ENCODE data around the gene CWC27. TPM values are rescaled to one million over a fixed set of nuclear protein-coding genes. Genes with fewer than 3 reads are reported as not detected.

Gene CWC27
- total RNA-seq = 19.2 TPM

GRCh38 chr5:64768358-64769312 is at the start of gene CWC27, which contains the start of gene SREK1IP1:
CWC27 (plus strand) TSS chr5:64768930; CDS start chr5:64769147, 217 bp downstream.
SREK1IP1 (minus strand) TSS chr5:64768691; CDS start chr5:64768517, 174 bp downstream.
- intact Hi-C loops (cut with DNase I) = no loop called here
- Histone ChIP-seq H3K27ac (peak within 1 kb of the TSS; percentile 84), H3K27me3 (no peaks in the 10 kb centered on the region), H3K9me3 (no peaks in the 10 kb centered on the region), H3K36me3 (no peaks in the 10 kb centered on the region), H3K4me1 (peaks cover 53% of the 10 kb centered on the region), H3K4me3 (peak within 1 kb of the TSS; percentile 63 to 70)
- DNase-seq (ENCODE audit: extremely low spot score in 2 of 2) = peak in 1 of 2 donors; percentile 87
- TF ChIP-seq POLR2A (IDR thresholded peaks at IDR 0.05) (peak in 1 of 2 donors; percentile 21), CTCF (IDR thresholded peaks at IDR 0.05) (no peak), POLR2AphosphoS5 (IDR thresholded peaks at IDR 0.05; ENCODE audit: insufficient read depth in 1 of 2, low read depth in 1 of 2) (peak; percentile 88 to 96)

GRCh38 chr5:64722588-64722987 is 46.1 kb upstream of the CWC27 start:
- peaks cover 0 to 17% of the 10 kb centered on the region in 2 donors for H3K36me3 ChIP-seq
- intact Hi-C loops (cut with DNase I) = no loop called here
- no peak for TF ChIP-seq POLR2A (IDR thresholded peaks at IDR 0.05)
- TF ChIP-seq CTCF (IDR thresholded peaks at IDR 0.05) = no peak
- TF ChIP-seq POLR2AphosphoS5 (IDR thresholded peaks at IDR 0.05; ENCODE audit: insufficient read depth in 1 of 2, low read depth in 1 of 2) = no peak

GRCh38 chr5:64727150-64727549 is 41.6 kb upstream of the CWC27 start:
- Histone ChIP-seq H3K4me3 (no peak overlapping the region), H3K4me1 (no peaks in the 10 kb centered on the region), H3K27me3 (no peaks in the 10 kb centered on the region), H3K27ac (no peak overlapping the region), H3K36me3 (peaks cover 0 to 17% of the 10 kb centered on the region in 2 donors), H3K9me3 (no peaks in the 10 kb centered on the region)
- intact Hi-C loops (cut with DNase I) = no loop called here
- TF ChIP-seq CTCF (IDR thresholded peaks at IDR 0.05) (no peak), POLR2A (IDR thresholded peaks at IDR 0.05) (no peak), POLR2AphosphoS5 (IDR thresholded peaks at IDR 0.05; ENCODE audit: insufficient read depth in 1 of 2, low read depth in 1 of 2) (no peak)
- DNase-seq (ENCODE audit: extremely low spot score in 2 of 2) = no peak

More at GRCh38 chr5:64722588-64722987, 46.1 kb upstream of the CWC27 start:
- DNase-seq (ENCODE audit: extremely low spot score in 2 of 2) = no peak
- no peak overlapping the region for H3K27ac ChIP-seq
- no peaks in the 10 kb centered on the region for H3K4me1 ChIP-seq
- no peak overlapping the region for H3K4me3 ChIP-seq
- no peaks in the 10 kb centered on the region for H3K27me3 ChIP-seq
- no peaks in the 10 kb centered on the region for H3K9me3 ChIP-seq

- DNase-seq (ENCODE audit: extremely low spot score in 2 of 2) = no peak
- H3K9me3 ChIP-seq = no peaks in the 10 kb centered on the region
- intact Hi-C loops (cut with DNase I) = no loop called here
- H3K27ac ChIP-seq = no peak overlapping the region
- TF ChIP-seq POLR2AphosphoS5 (IDR thresholded peaks at IDR 0.05; ENCODE audit: insufficient read depth in 1 of 2, low read depth in 1 of 2) = no peak
- no peak for TF ChIP-seq CTCF (IDR thresholded peaks at IDR 0.05)
- no peak for TF ChIP-seq POLR2A (IDR thresholded peaks at IDR 0.05)
- H3K4me1 ChIP-seq = no peaks in the 10 kb centered on the region
- H3K4me3 ChIP-seq = no peak overlapping the region
- peaks cover 0 to 11% of the 10 kb centered on the region in 2 donors for H3K36me3 ChIP-seq
- H3K27me3 ChIP-seq = no peaks in the 10 kb centered on the region
These were observed 26.3 kb upstream of the CWC27 start for GRCh38 chr5:64742411-64742810.

GRCh38 chr5:64742821-64743220 is 25.9 kb upstream of the CWC27 start:
- no peak for TF ChIP-seq POLR2AphosphoS5 (IDR thresholded peaks at IDR 0.05; ENCODE audit: insufficient read depth in 1 of 2, low read depth in 1 of 2)
- no peak for TF ChIP-seq CTCF (IDR thresholded peaks at IDR 0.05)
- TF ChIP-seq POLR2A (IDR thresholded peaks at IDR 0.05) = no peak
- DNase-seq (ENCODE audit: extremely low spot score in 2 of 2) = no peak
- H3K27me3 ChIP-seq = no peaks in the 10 kb centered on the region
- H3K27ac ChIP-seq = no peak overlapping the region
- intact Hi-C loops (cut with DNase I) = no loop called here
- H3K36me3 ChIP-seq = peaks cover 0 to 11% of the 10 kb centered on the region in 2 donors
- H3K4me3 ChIP-seq = no peak overlapping the region
- H3K9me3 ChIP-seq = no peaks in the 10 kb centered on the region
- H3K4me1 ChIP-seq = no peaks in the 10 kb centered on the region

Data from vagina (tissue), 2 donors.